ENCODE measurements around the gene DNM2.

DNM2 gene

GRCh38 chr19:10808937-10809649, 91.2 kb downstream of the DNM2 start:
- Mint-ChIP-seq H3K36me3 (ENCODE audit: insufficient read depth) (peaks cover 25% of the 10 kb centered on the region), H3K4me3 (peak overlapping the region; percentile 1), H3K4me1 (peaks cover 35% of the 10 kb centered on the region), H3K27me3 (no peaks in the 10 kb centered on the region), H3K9me3 (no peaks in the 10 kb centered on the region), H3K27ac (ENCODE audit: low read depth) (peak overlapping the region; percentile 81)
- DNase-seq (ENCODE audit: low spot score in 2 of 2), result peak in 1 of 2 donors; percentile 31
- ATAC-seq (replicated peaks; ENCODE audit: extremely low read depth, poor library complexity, severe bottlenecking), result peak; percentile 54

GRCh38 chr19:10809651-10810285, 91.9 kb downstream of the DNM2 start:
- no peak overlapping the region for H3K4me3 Mint-ChIP-seq

GRCh38 chr19:10811391-10812111, 93.7 kb downstream of the DNM2 start:
- H3K27me3 Mint-ChIP-seq, result no peaks in the 10 kb centered on the region
- peak overlapping the region; percentile 91 for H3K27ac Mint-ChIP-seq (ENCODE audit: low read depth)
- H3K4me1 Mint-ChIP-seq, result peaks cover 49% of the 10 kb centered on the region
- H3K9me3 Mint-ChIP-seq, result no peaks in the 10 kb centered on the region
- H3K36me3 Mint-ChIP-seq (ENCODE audit: insufficient read depth), result peaks cover 26% of the 10 kb centered on the region
- no peak for ATAC-seq (replicated peaks; ENCODE audit: extremely low read depth, poor library complexity, severe bottlenecking)
- H3K4me3 Mint-ChIP-seq, result no peak overlapping the region
- DNase-seq (ENCODE audit: low spot score in 2 of 2), result no peak

More at GRCh38 chr19:10809651-10810285, 91.9 kb downstream of the DNM2 start:
- peaks cover 28% of the 10 kb centered on the region for H3K36me3 Mint-ChIP-seq (ENCODE audit: insufficient read depth)
- H3K27me3 Mint-ChIP-seq, result no peaks in the 10 kb centered on the region
- no peaks in the 10 kb centered on the region for H3K9me3 Mint-ChIP-seq
- no peak for DNase-seq (ENCODE audit: low spot score in 2 of 2)
- peaks cover 42% of the 10 kb centered on the region for H3K4me1 Mint-ChIP-seq
- ATAC-seq (replicated peaks; ENCODE audit: extremely low read depth, poor library complexity, severe bottlenecking), result no peak
- peak overlapping the region; percentile 81 for H3K27ac Mint-ChIP-seq (ENCODE audit: low read depth)

- Mint-ChIP-seq H3K27me3 (no peaks in the 10 kb centered on the region), H3K4me1 (peaks cover 49% of the 10 kb centered on the region), H3K4me3 (no peak overlapping the region), H3K27ac (ENCODE audit: low read depth) (peak overlapping the region; percentile 91), H3K9me3 (no peaks in the 10 kb centered on the region), H3K36me3 (ENCODE audit: insufficient read depth) (peaks cover 27% of the 10 kb centered on the region)
- no peak for ATAC-seq (replicated peaks; ENCODE audit: extremely low read depth, poor library complexity, severe bottlenecking)
- no peak for DNase-seq (ENCODE audit: low spot score in 2 of 2)
Measured at GRCh38 chr19:10812196-10812595, 94.3 kb downstream of the DNM2 start.

- peaks cover 29% of the 10 kb centered on the region for H3K36me3 Mint-ChIP-seq (ENCODE audit: insufficient read depth)
- H3K4me3 Mint-ChIP-seq, result peak overlapping the region; percentile 50
- H3K4me1 Mint-ChIP-seq, result peaks cover 49% of the 10 kb centered on the region
- peak in 1 of 2 donors; percentile 22 for DNase-seq (ENCODE audit: low spot score in 2 of 2)
- H3K27ac Mint-ChIP-seq (ENCODE audit: low read depth), result peak overlapping the region; percentile 91
- H3K9me3 Mint-ChIP-seq, result no peaks in the 10 kb centered on the region
- ATAC-seq (replicated peaks; ENCODE audit: extremely low read depth, poor library complexity, severe bottlenecking), result peak; percentile 64
- H3K27me3 Mint-ChIP-seq, result no peaks in the 10 kb centered on the region
Measured at GRCh38 chr19:10812902-10813404, 95.1 kb downstream of the DNM2 start.

- H3K27ac Mint-ChIP-seq (ENCODE audit: low read depth), result peak overlapping the region; percentile 91
- DNase-seq (ENCODE audit: low spot score in 2 of 2) (peak in 1 of 2 donors; percentile 25), ATAC-seq (replicated peaks; ENCODE audit: extremely low read depth, poor library complexity, severe bottlenecking) (peak; percentile 61)
- peak overlapping the region; percentile 36 for H3K4me3 Mint-ChIP-seq
- H3K36me3 Mint-ChIP-seq (ENCODE audit: insufficient read depth), result peaks cover 29% of the 10 kb centered on the region
- H3K27me3 Mint-ChIP-seq, result no peaks in the 10 kb centered on the region
- H3K4me1 Mint-ChIP-seq, result peaks cover 39% of the 10 kb centered on the region
- H3K9me3 Mint-ChIP-seq, result no peaks in the 10 kb centered on the region
Measured at GRCh38 chr19:10815007-10815536, 97.2 kb downstream of the DNM2 start.

GRCh38 chr19:10815969-10816644, 98.2 kb downstream of the DNM2 start:
- no peak for DNase-seq (ENCODE audit: low spot score in 2 of 2)
- Mint-ChIP-seq H3K36me3 (ENCODE audit: insufficient read depth) (peaks cover 36% of the 10 kb centered on the region), H3K4me1 (peaks cover 37% of the 10 kb centered on the region), H3K27ac (ENCODE audit: low read depth) (peak overlapping the region; percentile 74), H3K27me3 (no peaks in the 10 kb centered on the region), H3K4me3 (no peak overlapping the region), H3K9me3 (no peaks in the 10 kb centered on the region)
- ATAC-seq (replicated peaks; ENCODE audit: extremely low read depth, poor library complexity, severe bottlenecking), result no peak

- Mint-ChIP-seq H3K36me3 (ENCODE audit: insufficient read depth) (peaks cover 37% of the 10 kb centered on the region), H3K9me3 (no peaks in the 10 kb centered on the region), H3K27me3 (no peaks in the 10 kb centered on the region), H3K4me1 (peaks cover 37% of the 10 kb centered on the region), H3K4me3 (no peak overlapping the region), H3K27ac (ENCODE audit: low read depth) (peak overlapping the region; percentile 74)
- no peak for ATAC-seq (replicated peaks; ENCODE audit: extremely low read depth, poor library complexity, severe bottlenecking)
- DNase-seq (ENCODE audit: low spot score in 2 of 2), result no peak
Measured at GRCh38 chr19:10816691-10817090, 98.8 kb downstream of the DNM2 start.

GRCh38 chr19:10817291-10818038, 99.6 kb downstream of the DNM2 start:
- Mint-ChIP-seq H3K4me1 (peaks cover 37% of the 10 kb centered on the region), H3K27ac (ENCODE audit: low read depth) (peak overlapping the region; percentile 8), H3K4me3 (no peak overlapping the region), H3K9me3 (no peaks in the 10 kb centered on the region), H3K36me3 (ENCODE audit: insufficient read depth) (peaks cover 44% of the 10 kb centered on the region), H3K27me3 (no peaks in the 10 kb centered on the region)
- ATAC-seq (replicated peaks; ENCODE audit: extremely low read depth, poor library complexity, severe bottlenecking) (no peak), DNase-seq (ENCODE audit: low spot score in 2 of 2) (no peak)

GRCh38 chr19:10818301-10819123, 100.6 kb downstream of the DNM2 start:
- peaks cover 29% of the 10 kb centered on the region for H3K4me1 Mint-ChIP-seq
- peaks cover 43% of the 10 kb centered on the region for H3K36me3 Mint-ChIP-seq (ENCODE audit: insufficient read depth)
- no peak for DNase-seq (ENCODE audit: low spot score in 2 of 2)
- no peaks in the 10 kb centered on the region for H3K9me3 Mint-ChIP-seq
- H3K27me3 Mint-ChIP-seq, result no peaks in the 10 kb centered on the region
- H3K27ac Mint-ChIP-seq (ENCODE audit: low read depth), result peak overlapping the region; percentile 8
- H3K4me3 Mint-ChIP-seq, result no peak overlapping the region
- ATAC-seq (replicated peaks; ENCODE audit: extremely low read depth, poor library complexity, severe bottlenecking), result no peak
